H9 (cell line): ENCODE measurements around the gene TMIGD2. TPM values are rescaled to one million over a fixed set of nuclear protein-coding genes. Genes with fewer than 3 reads are reported as not detected.

Experiments
- DNase-seq: peaks from one replicate; pipeline ENCODE4 v3.0.0-alpha.2; 2017
- H2AFZ ChIP-seq: one replicate; pipeline ENCODE4 v1.6.1; 2013; ENCODE audit warnings: mild to moderate bottlenecking, low read length, control low read depth, moderate library complexity
- H2AK5ac ChIP-seq: 2 replicates; pipeline ENCODE4 v1.6.1; 2013; ENCODE audit warnings: low read length, control low read depth, mixed read lengths; ENCODE audit not compliant: insufficient read length
- H2BK120ac ChIP-seq: one replicate; pipeline ENCODE4 v1.6.1; 2013; ENCODE audit warnings: low read depth, mild to moderate bottlenecking, low read length, control low read depth, inconsistent platforms; ENCODE audit not compliant: poor library complexity, severe bottlenecking
- H2BK12ac ChIP-seq: 2 replicates; pipeline ENCODE4 v1.6.1; 2013; ENCODE audit warnings: low read length, control low read depth, mixed read lengths, low read depth; ENCODE audit not compliant: insufficient read length
- H2BK15ac ChIP-seq: 2 replicates; pipeline ENCODE4 v1.6.1; 2013; ENCODE audit warnings: low read depth, low read length, control low read depth
- H2BK20ac ChIP-seq: one replicate; pipeline ENCODE4 v1.6.1; 2013; ENCODE audit warnings: low read depth, mild to moderate bottlenecking, low read length, control low read depth, inconsistent platforms; ENCODE audit not compliant: poor library complexity, severe bottlenecking
- H2BK5ac ChIP-seq: 2 replicates; pipeline ENCODE4 v1.6.1; 2013; ENCODE audit warnings: low read length, control low read depth, mixed read lengths; ENCODE audit not compliant: insufficient read length
- H3K14ac ChIP-seq: 2 replicates; pipeline ENCODE4 v1.6.1; 2013; ENCODE audit warnings: low read length, control low read depth; ENCODE audit not compliant: insufficient read depth
- H3K18ac ChIP-seq: 2 replicates; pipeline ENCODE4 v1.6.1; 2013; ENCODE audit warnings: low read depth, mild to moderate bottlenecking, mixed read lengths, low read length, control low read depth; ENCODE audit not compliant: insufficient read length
- H3K23ac ChIP-seq: 2 replicates; pipeline ENCODE4 v1.6.1; 2013; ENCODE audit warnings: low read length, control low read depth, mixed read lengths, low read depth; ENCODE audit not compliant: insufficient read length
- H3K23me2 ChIP-seq: 2 replicates; pipeline ENCODE4 v1.6.1; 2013; ENCODE audit warnings: low read depth, mild to moderate bottlenecking, mixed read lengths, low read length, control low read depth; ENCODE audit not compliant: insufficient read length, poor library complexity, severe bottlenecking
- H3K27ac ChIP-seq: 2 replicates; pipeline ENCODE4 v1.5.1; 2013; ENCODE audit warnings: low read length, control low read depth, mixed read lengths, low read depth; ENCODE audit not compliant: insufficient read length
- H3K27me3 ChIP-seq: 2 replicates; pipeline ENCODE4 v1.6.1; 2013; ENCODE audit warnings: low read length, control low read depth, inconsistent platforms; ENCODE audit not compliant: insufficient read depth
- H3K4ac ChIP-seq: 2 replicates; pipeline ENCODE4 v1.6.1; 2013; ENCODE audit warnings: low read depth, mild to moderate bottlenecking, control low read depth, inconsistent platforms, low read length, moderate library complexity
- H3K4me1 ChIP-seq: 2 replicates; pipeline ENCODE4 v1.6.1; 2013; ENCODE audit warnings: low read length, control low read depth, inconsistent platforms; ENCODE audit not compliant: insufficient read depth
- H3K4me2 ChIP-seq: 2 replicates; pipeline ENCODE4 v1.6.1; 2013; ENCODE audit warnings: low read length, control low read depth, mixed read lengths; ENCODE audit not compliant: insufficient read length, insufficient read depth
- H3K56ac ChIP-seq: 2 replicates; pipeline ENCODE4 v1.6.1; 2013; ENCODE audit warnings: low read depth, mild to moderate bottlenecking, mixed read lengths, low read length, control low read depth; ENCODE audit not compliant: insufficient read length
- H3K79me1 ChIP-seq: 2 replicates; pipeline ENCODE4 v1.6.1; 2013; ENCODE audit warnings: low read depth, mild to moderate bottlenecking, moderate library complexity, low read length, control low read depth, inconsistent platforms; ENCODE audit not compliant: insufficient read depth, poor library complexity, severe bottlenecking
- H3K79me2 ChIP-seq: 2 replicates; pipeline ENCODE4 v1.6.1; 2013; ENCODE audit warnings: low read length, control low read depth, inconsistent platforms; ENCODE audit not compliant: insufficient read depth
- H3K9ac ChIP-seq: 2 replicates; pipeline ENCODE4 v1.6.1; 2013; ENCODE audit warnings: low read length, control low read depth, mixed read lengths; ENCODE audit not compliant: insufficient read length; ENCODE audit errors: extremely low read depth
- H3K9me3 ChIP-seq: one replicate; pipeline ENCODE4 v1.6.1; 2013; ENCODE audit warnings: low read depth, low read length, inconsistent platforms; ENCODE audit not compliant: control insufficient read depth
- H3T11ph ChIP-seq: one replicate; pipeline ENCODE4 v1.6.1; 2013; ENCODE audit warnings: mild to moderate bottlenecking, low read length, control low read depth, inconsistent platforms
- H4K20me1 ChIP-seq: one replicate; pipeline ENCODE4 v1.6.1; 2013; ENCODE audit not compliant: control insufficient read depth, insufficient read length, insufficient read depth
- H4K5ac ChIP-seq: 2 replicates; pipeline ENCODE4 v1.6.1; 2013; ENCODE audit warnings: low read depth, mild to moderate bottlenecking, mixed read lengths, low read length, control low read depth; ENCODE audit not compliant: insufficient read length
- H4K8ac ChIP-seq: replicated peaks from 2 replicates; pipeline ENCODE4 v1.6.1; 2013; ENCODE audit warnings: low read length, control low read depth, mixed read lengths, low read depth; ENCODE audit not compliant: insufficient read length
- H4K91ac ChIP-seq: 2 replicates; pipeline ENCODE4 v1.6.1; 2013; ENCODE audit warnings: low read depth, mild to moderate bottlenecking, moderate library complexity, mixed read lengths, low read length, control low read depth; ENCODE audit not compliant: insufficient read length
- H3K27ac Mint-ChIP-seq, 3 experiments: 2 replicates in 2 of 3; 3 replicates in 1 of 3; pipeline ENCODE4 v1.8.0; 2020 to 2021; ENCODE audit warnings: mixed read lengths in 3 of 3, mild to moderate bottlenecking in 1 of 3, moderate library complexity in 1 of 3
- H3K27me3 Mint-ChIP-seq: 2 replicates; pipeline ENCODE4 v1.8.0; 2021; ENCODE audit warnings: low read depth, mild to moderate bottlenecking, moderate library complexity, mixed read lengths
- H3K36me3 Mint-ChIP-seq, 3 experiments: 2 replicates in 2 of 3; 3 replicates in 1 of 3; pipeline ENCODE4 v1.8.0; 2020 to 2021; ENCODE audit warnings: low read depth in 3 of 3, mixed read lengths in 3 of 3; ENCODE audit not compliant: insufficient read depth in 1 of 3
- H3K4me1 Mint-ChIP-seq, 2 experiments: 2 replicates each; pipeline ENCODE4 v1.8.0; 2020; ENCODE audit warnings: mixed read lengths in 2 of 2
- H3K4me3 Mint-ChIP-seq, 2 experiments: 2 replicates in 1 of 2; 3 replicates in 1 of 2; pipeline ENCODE4 v1.8.0; 2020 to 2021; ENCODE audit warnings: mild to moderate bottlenecking in 2 of 2, mixed read lengths in 2 of 2, moderate library complexity in 1 of 2
- H3K9me3 Mint-ChIP-seq, 2 experiments: 2 replicates in 1 of 2; 3 replicates in 1 of 2; pipeline ENCODE4 v1.8.0; 2020; ENCODE audit warnings: mild to moderate bottlenecking in 2 of 2, mixed read lengths in 2 of 2, moderate library complexity in 1 of 2
- WGBS: extraction: QIAGEN DNeasy Blood & Tissue Kit; methylation state at CpG from one replicate; pipeline ENCODE4 v1.1.7; 2013; ENCODE audit warnings: missing lambda C conversion rate, low lambda C conversion rate, mixed read lengths; ENCODE audit not compliant: insufficient read length; ENCODE audit errors: extremely low coverage; 5-methylcytosine and 5-hydroxymethylcytosine counted together
- total RNA-seq: library from RNA; stranded (reverse); gene quantifications from 2 replicates; pipeline ENCODE4 v1.2.1, GENCODE V29; 2021
- TF ChIP-seq, protein P1 (sequence below): fragments of 200-600 bp; sonication (generic); conservative IDR thresholded peaks from 3 replicates; pipeline ENCODE4 v1.8.0; 2021; ENCODE audit warnings: antibody characterized with exemption, mild to moderate bottlenecking

TMIGD2 gene
- total RNA-seq, 1 experiment from 2014 or later, result 0.26 TPM

DNA sequence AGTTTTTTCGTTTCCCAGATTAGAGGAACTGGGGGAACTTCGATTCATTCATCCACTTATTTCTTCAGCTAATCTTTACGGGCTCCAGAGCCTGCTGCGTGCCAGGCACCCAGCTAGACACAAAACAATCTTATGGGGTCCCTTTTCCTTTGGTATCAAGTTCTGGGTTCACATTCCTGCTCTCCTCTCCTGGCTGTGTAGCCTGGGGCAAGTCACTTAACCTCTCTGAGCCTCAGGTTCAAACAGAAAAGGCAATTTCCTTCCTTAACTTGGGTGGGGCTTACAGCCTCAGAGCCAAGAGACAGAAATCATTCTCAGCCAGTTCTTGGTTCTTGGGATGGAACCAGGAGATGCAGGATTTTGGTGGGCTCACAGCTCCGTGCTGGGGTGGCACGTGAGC is 17.2 kb downstream of the TMIGD2 start:
- no peaks in the 10 kb centered on the region for H4K20me1 ChIP-seq
- no peaks in the 10 kb centered on the region for H3K9me3 ChIP-seq
- no peak overlapping the region for H3K9ac ChIP-seq
- no peak overlapping the region for H3K56ac ChIP-seq
- H2BK5ac ChIP-seq, result no peak overlapping the region
- no peaks in the 10 kb centered on the region for H3K79me2 ChIP-seq
- no peaks in the 10 kb centered on the region; a peak in 2 of 5 replicates for H3K9me3 Mint-ChIP-seq
- no CpG with 5 or more reads among the region's 6 CpGs for WGBS
- H3K36me3 Mint-ChIP-seq, result peaks cover 0 to 1% (median 0%) of the 10 kb centered on the region in 3 experiments; a peak in 1 of 7 replicates
- no peak overlapping the region for H3K4me3 Mint-ChIP-seq
- no peak overlapping the region for H2BK15ac ChIP-seq
- TF ChIP-seq, protein P1, sequence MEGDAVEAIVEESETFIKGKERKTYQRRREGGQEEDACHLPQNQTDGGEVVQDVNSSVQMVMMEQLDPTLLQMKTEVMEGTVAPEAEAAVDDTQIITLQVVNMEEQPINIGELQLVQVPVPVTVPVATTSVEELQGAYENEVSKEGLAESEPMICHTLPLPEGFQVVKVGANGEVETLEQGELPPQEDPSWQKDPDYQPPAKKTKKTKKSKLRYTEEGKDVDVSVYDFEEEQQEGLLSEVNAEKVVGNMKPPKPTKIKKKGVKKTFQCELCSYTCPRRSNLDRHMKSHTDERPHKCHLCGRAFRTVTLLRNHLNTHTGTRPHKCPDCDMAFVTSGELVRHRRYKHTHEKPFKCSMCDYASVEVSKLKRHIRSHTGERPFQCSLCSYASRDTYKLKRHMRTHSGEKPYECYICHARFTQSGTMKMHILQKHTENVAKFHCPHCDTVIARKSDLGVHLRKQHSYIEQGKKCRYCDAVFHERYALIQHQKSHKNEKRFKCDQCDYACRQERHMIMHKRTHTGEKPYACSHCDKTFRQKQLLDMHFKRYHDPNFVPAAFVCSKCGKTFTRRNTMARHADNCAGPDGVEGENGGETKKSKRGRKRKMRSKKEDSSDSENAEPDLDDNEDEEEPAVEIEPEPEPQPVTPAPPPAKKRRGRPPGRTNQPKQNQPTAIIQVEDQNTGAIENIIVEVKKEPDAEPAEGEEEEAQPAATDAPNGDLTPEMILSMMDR, result no peak
- no peak overlapping the region for H2AK5ac ChIP-seq
- no peak for DNase-seq
- H3K4me2 ChIP-seq, result peak overlapping the region; percentile 63
- H2AFZ ChIP-seq, result no peak overlapping the region
- no peak overlapping the region for H2BK12ac ChIP-seq
- no peak overlapping the region for H3K4ac ChIP-seq
- H4K5ac ChIP-seq, result no peak overlapping the region
- peaks cover 2% of the 10 kb centered on the region for H3K23me2 ChIP-seq
- H3K27ac Mint-ChIP-seq, result no peak overlapping the region
- H2BK120ac ChIP-seq, result no peak overlapping the region
- peaks cover 7% of the 10 kb centered on the region; the same call in 1 of the 2 replicates for H3K27me3 ChIP-seq
- H4K8ac ChIP-seq, result no peak overlapping the region
- H3K79me1 ChIP-seq, result no peaks in the 10 kb centered on the region
- H3T11ph ChIP-seq, result no peak overlapping the region
- no peak overlapping the region for H3K27ac ChIP-seq
- H3K27me3 Mint-ChIP-seq, result peaks cover 57% of the 10 kb centered on the region
- H3K23ac ChIP-seq, result no peak overlapping the region
- H3K4me1 ChIP-seq, result no peaks in the 10 kb centered on the region; the same call in 1 of the 2 replicates
- peaks cover 2 to 10% of the 10 kb centered on the region in 2 experiments for H3K4me1 Mint-ChIP-seq
- H4K91ac ChIP-seq, result no peak overlapping the region
- no peak overlapping the region for H3K18ac ChIP-seq
- H3K14ac ChIP-seq, result no peak overlapping the region
- no peak overlapping the region for H2BK20ac ChIP-seq
